ENCODE results near the gene C10orf143.

The C10orf143 gene

DNA sequence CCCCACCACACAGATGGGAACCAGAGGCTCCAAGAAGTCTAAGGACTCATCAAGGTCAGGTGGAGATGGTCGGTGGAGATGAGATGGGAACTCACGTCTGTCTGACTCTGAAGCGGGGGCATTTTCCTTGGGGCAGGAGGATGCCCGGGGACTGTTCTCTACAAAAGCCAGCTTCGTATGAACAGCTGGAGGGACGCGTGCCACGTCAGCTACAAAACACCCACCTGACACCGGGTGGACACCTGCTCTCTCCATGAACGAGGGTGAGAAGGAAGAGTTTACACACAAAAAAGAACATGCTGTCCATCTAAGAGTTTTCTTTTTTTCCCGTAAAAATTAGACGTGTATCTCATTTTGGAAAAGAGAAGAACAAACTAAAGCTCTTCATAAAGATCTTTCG lies 47.7 kb downstream of the C10orf143 start:
- H3K79me2 ChIP-seq = no peaks in the 10 kb centered on the region
- no peaks in the 10 kb centered on the region for H3K27me3 ChIP-seq (ENCODE audit: control insufficient read depth, insufficient read depth, low read length)
- TF ChIP-seq, protein P1, sequence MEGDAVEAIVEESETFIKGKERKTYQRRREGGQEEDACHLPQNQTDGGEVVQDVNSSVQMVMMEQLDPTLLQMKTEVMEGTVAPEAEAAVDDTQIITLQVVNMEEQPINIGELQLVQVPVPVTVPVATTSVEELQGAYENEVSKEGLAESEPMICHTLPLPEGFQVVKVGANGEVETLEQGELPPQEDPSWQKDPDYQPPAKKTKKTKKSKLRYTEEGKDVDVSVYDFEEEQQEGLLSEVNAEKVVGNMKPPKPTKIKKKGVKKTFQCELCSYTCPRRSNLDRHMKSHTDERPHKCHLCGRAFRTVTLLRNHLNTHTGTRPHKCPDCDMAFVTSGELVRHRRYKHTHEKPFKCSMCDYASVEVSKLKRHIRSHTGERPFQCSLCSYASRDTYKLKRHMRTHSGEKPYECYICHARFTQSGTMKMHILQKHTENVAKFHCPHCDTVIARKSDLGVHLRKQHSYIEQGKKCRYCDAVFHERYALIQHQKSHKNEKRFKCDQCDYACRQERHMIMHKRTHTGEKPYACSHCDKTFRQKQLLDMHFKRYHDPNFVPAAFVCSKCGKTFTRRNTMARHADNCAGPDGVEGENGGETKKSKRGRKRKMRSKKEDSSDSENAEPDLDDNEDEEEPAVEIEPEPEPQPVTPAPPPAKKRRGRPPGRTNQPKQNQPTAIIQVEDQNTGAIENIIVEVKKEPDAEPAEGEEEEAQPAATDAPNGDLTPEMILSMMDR (IDR thresholded peaks at IDR 0.05) = no peak
- no peaks in the 10 kb centered on the region for H3K9me3 ChIP-seq (ENCODE audit: control insufficient read depth, low read length)
- no peaks in the 10 kb centered on the region for H3K4me1 ChIP-seq
- no peak overlapping the region for H3K9ac ChIP-seq
- H2AFZ ChIP-seq = no peak overlapping the region
- H3K4me2 ChIP-seq (ENCODE audit: low read length) = no peak overlapping the region
- H3K27ac ChIP-seq = no peak overlapping the region
- H3K36me3 ChIP-seq (ENCODE audit: control insufficient read depth, insufficient read depth, low read length) = no peaks in the 10 kb centered on the region
- no peak overlapping the region for H3K4me3 ChIP-seq (ENCODE audit: low read depth, low read length)

DNA sequence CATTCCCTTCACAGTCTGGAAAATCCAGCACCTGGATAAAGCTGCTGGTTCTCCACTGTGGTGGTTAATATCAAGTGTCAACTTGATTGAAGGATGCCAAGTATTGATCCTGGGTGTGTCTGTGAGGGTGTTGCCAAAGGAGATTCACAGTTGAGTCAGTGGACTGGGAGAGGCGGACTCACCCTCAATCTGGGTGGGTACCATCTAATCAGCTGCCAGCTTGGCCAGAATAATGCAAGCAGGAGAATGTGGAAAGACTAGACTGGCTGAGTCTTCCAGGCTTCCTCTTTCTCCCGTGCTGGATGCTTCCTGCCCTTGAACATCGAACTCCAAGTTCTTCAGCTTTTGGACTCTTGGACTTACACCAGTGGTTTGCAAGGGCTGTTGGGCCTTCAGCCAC lies 48.4 kb downstream of the C10orf143 start:
- Histone ChIP-seq H3K79me2 (no peaks in the 10 kb centered on the region), H3K4me3 (ENCODE audit: low read depth, low read length) (no peak overlapping the region), H2AFZ (no peak overlapping the region), H3K9me3 (ENCODE audit: control insufficient read depth, low read length) (no peaks in the 10 kb centered on the region), H3K36me3 (ENCODE audit: control insufficient read depth, insufficient read depth, low read length) (no peaks in the 10 kb centered on the region), H3K27me3 (ENCODE audit: control insufficient read depth, insufficient read depth, low read length) (no peaks in the 10 kb centered on the region), H3K4me2 (ENCODE audit: low read length) (no peak overlapping the region), H3K9ac (no peak overlapping the region), H3K27ac (no peak overlapping the region), H3K4me1 (no peaks in the 10 kb centered on the region)
- TF ChIP-seq, protein P1 (IDR thresholded peaks at IDR 0.05) = no peak

DNA sequence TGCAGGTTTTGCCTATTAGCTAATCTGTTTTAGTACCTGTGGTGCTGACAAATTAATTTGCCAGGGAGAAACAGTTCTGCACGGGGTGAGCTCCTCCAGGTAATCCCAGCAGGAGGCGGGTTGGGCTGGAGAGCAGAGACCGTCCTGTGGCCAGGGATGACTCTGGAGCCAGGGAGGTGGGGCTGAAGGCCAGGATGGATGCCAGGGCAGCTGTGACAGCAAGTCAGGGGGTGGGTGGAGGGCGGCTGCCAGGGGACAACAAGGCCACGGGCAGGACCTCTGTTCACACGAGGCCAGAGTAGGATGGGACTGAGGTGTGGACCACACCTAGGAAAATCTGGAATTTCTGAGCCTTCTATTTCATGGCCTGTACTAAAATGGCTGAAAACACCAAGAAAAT lies 48.9 kb downstream of the C10orf143 start:
- H3K27ac ChIP-seq = no peak overlapping the region
- H3K36me3 ChIP-seq (ENCODE audit: control insufficient read depth, insufficient read depth, low read length) = no peaks in the 10 kb centered on the region
- no peaks in the 10 kb centered on the region for H3K4me1 ChIP-seq
- no peaks in the 10 kb centered on the region for H3K9me3 ChIP-seq (ENCODE audit: control insufficient read depth, low read length)
- H3K79me2 ChIP-seq = no peaks in the 10 kb centered on the region
- no peak overlapping the region for H3K9ac ChIP-seq
- no peak overlapping the region for H3K4me2 ChIP-seq (ENCODE audit: low read length)
- H3K4me3 ChIP-seq (ENCODE audit: low read depth, low read length) = no peak overlapping the region
- TF ChIP-seq, protein P1 (IDR thresholded peaks at IDR 0.05) = no peak
- H3K27me3 ChIP-seq (ENCODE audit: control insufficient read depth, insufficient read depth, low read length) = no peaks in the 10 kb centered on the region
- no peak overlapping the region for H2AFZ ChIP-seq

DNA sequence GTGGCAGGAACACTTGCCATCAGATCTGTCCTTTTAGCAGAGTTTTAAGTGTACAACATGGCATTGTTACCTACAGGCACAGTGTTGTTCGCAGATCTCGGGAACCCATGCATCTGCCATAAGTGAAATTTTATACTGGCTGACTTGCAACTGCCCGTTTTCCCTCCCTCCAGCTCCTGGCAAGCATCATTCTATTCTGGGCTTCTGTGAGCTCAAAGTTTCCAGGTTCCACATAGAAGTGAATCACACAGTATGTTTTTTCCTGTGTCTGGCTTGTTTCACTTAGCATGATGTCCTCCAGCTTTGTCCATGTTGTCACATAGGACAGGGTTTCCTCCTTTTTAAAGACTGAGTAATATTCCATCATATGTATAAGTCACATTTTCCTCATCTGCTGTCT lies 56.6 kb downstream of the C10orf143 start:
- H3K27me3 ChIP-seq (ENCODE audit: control insufficient read depth, insufficient read depth, low read length) = no peaks in the 10 kb centered on the region

DNA sequence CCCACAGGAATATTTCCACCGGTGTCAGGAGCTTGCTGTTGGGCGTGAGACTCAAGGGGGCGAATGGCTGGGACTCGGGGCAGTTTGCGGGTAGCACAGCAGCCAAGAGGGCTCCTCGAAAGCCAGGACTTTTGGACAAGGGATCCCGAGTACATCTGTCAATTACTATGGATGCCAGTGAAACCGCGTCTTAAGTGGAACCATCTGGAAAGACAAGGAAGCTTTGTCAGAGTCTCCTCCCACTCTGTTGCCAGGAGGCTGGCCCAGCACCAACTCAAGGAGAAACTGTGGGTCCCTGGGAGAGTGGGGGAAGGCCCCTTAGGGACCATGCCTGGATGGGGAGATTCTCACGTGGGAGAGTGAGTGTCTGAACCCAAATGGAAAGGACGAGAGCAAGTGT lies 57.1 kb downstream of the C10orf143 start:
- no peak overlapping the region for H2AFZ ChIP-seq
- no peaks in the 10 kb centered on the region for H3K9me3 ChIP-seq (ENCODE audit: control insufficient read depth, low read length)
- H3K9ac ChIP-seq = no peak overlapping the region
- H3K79me2 ChIP-seq = no peaks in the 10 kb centered on the region
- H3K4me1 ChIP-seq = no peaks in the 10 kb centered on the region
- H3K27ac ChIP-seq = no peak overlapping the region
- no peaks in the 10 kb centered on the region for H3K36me3 ChIP-seq (ENCODE audit: control insufficient read depth, insufficient read depth, low read length)
- TF ChIP-seq, protein P1 (IDR thresholded peaks at IDR 0.05) = no peak
- H3K4me3 ChIP-seq (ENCODE audit: low read depth, low read length) = no peak overlapping the region
- no peaks in the 10 kb centered on the region for H3K27me3 ChIP-seq (ENCODE audit: control insufficient read depth, insufficient read depth, low read length)
- H3K4me2 ChIP-seq (ENCODE audit: low read length) = no peak overlapping the region

More for the DNA sequence above, 56.6 kb downstream of the C10orf143 start:
- H3K9ac ChIP-seq = no peak overlapping the region
- H3K27ac ChIP-seq = no peak overlapping the region
- H3K79me2 ChIP-seq = no peaks in the 10 kb centered on the region
- no peaks in the 10 kb centered on the region for H3K36me3 ChIP-seq (ENCODE audit: control insufficient read depth, insufficient read depth, low read length)
- H2AFZ ChIP-seq = no peak overlapping the region
- H3K4me1 ChIP-seq = no peaks in the 10 kb centered on the region
- TF ChIP-seq, protein P1 (IDR thresholded peaks at IDR 0.05) = no peak
- no peak overlapping the region for H3K4me3 ChIP-seq (ENCODE audit: low read depth, low read length)
- no peak overlapping the region for H3K4me2 ChIP-seq (ENCODE audit: low read length)
- H3K9me3 ChIP-seq (ENCODE audit: control insufficient read depth, low read length) = no peaks in the 10 kb centered on the region

Measured in parathyroid adenoma (tissue), 2 donors.